Liver (tissue), 9 donors: ENCODE measurements around the gene SF3B3. TPM values are rescaled to one million over a fixed set of nuclear protein-coding genes. Genes with fewer than 3 reads are reported as not detected.
A peak's percentile ranks its signal among the peaks of the same experiment; 100 is the strongest.

ENCODE experiments used
- DNase-seq: peaks from one replicate; pipeline ENCODE4 v3.0.0-alpha.2; 2017; ENCODE audit warnings: low spot score
- H3K27ac ChIP-seq, 2 donors: one replicate each; pipeline ENCODE4 v1.7.0; 2013; ENCODE audit warnings: inconsistent platforms in 2 of 2, low read length in 2 of 2, control low read depth in 1 of 2, low read depth in 1 of 2, mild to moderate bottlenecking in 1 of 2
- H3K27me3 ChIP-seq, 4 donors: one replicate each; pipeline versions ENCODE4 v1.6.1 to v1.7.0; 2013; ENCODE audit warnings: low read length in 3 of 4, inconsistent platforms in 1 of 4, mild to moderate bottlenecking in 1 of 4, moderate library complexity in 1 of 4; ENCODE audit not compliant: control insufficient read depth in 4 of 4, insufficient read depth in 4 of 4
- H3K36me3 ChIP-seq, 4 donors: one replicate each; pipeline versions ENCODE4 v1.6.1 to v1.7.0; 2013; ENCODE audit warnings: low read length in 3 of 4, mild to moderate bottlenecking in 3 of 4, low read depth in 1 of 4, moderate library complexity in 1 of 4; ENCODE audit not compliant: control insufficient read depth in 4 of 4, insufficient read depth in 3 of 4
- H3K4me1 ChIP-seq, 4 donors: one replicate each; pipeline versions ENCODE4 v1.6.1 to v1.7.0; 2013; ENCODE audit warnings: low read length in 3 of 4, mild to moderate bottlenecking in 3 of 4, moderate library complexity in 1 of 4; ENCODE audit not compliant: control insufficient read depth in 4 of 4, insufficient read depth in 4 of 4
- H3K4me3 ChIP-seq, 3 donors: one replicate each; pipeline versions ENCODE4 v1.6.1 to v1.7.0; 2013; ENCODE audit warnings: low read length in 3 of 3, control low read depth in 1 of 3, low read depth in 1 of 3, mild to moderate bottlenecking in 1 of 3
- H3K9ac ChIP-seq, 2 donors: one replicate each; pipeline ENCODE4 v1.7.0; 2013; ENCODE audit warnings: low read length in 2 of 2, mild to moderate bottlenecking in 2 of 2, moderate library complexity in 2 of 2, control low read depth in 1 of 2, low read depth in 1 of 2
- H3K9me3 ChIP-seq, 4 donors: one replicate each; pipeline versions ENCODE4 v1.6.1 to v1.7.0; 2013; ENCODE audit warnings: low read length in 3 of 4; ENCODE audit not compliant: control insufficient read depth in 4 of 4
- ATF3 ChIP-seq: IDR thresholded peaks from 2 replicates; pipeline ENCODE4 v1.6.1; 2016; ENCODE audit warnings: antibody characterized with exemption
- CTCF ChIP-seq: fragments of 150-350 bp; IDR thresholded peaks from 2 replicates; pipeline ENCODE4 v1.5.1; 2017; ENCODE audit warnings: improper control_type of control experiment, low read depth, low read length; ENCODE audit not compliant: missing input control
- EGR1 ChIP-seq, 2 donors: IDR thresholded peaks; 2 replicates each; pipeline ENCODE4 v1.6.1; 2016 to 2018; ENCODE audit warnings: antibody characterized with exemption in 2 of 2, low read depth in 2 of 2
- FOXA1 ChIP-seq: IDR thresholded peaks from 2 replicates; pipeline ENCODE4 v1.6.1; 2016; ENCODE audit warnings: antibody characterized with exemption
- FOXA2 ChIP-seq: IDR thresholded peaks from 2 replicates; pipeline ENCODE4 v1.6.1; 2016; ENCODE audit warnings: antibody characterized with exemption
- GABPA ChIP-seq, 2 donors: IDR thresholded peaks in 1 of 2; conservative IDR thresholded peaks in 1 of 2; 2 replicates each; pipeline ENCODE4 v1.6.1; 2016; ENCODE audit warnings: antibody characterized with exemption in 2 of 2, mild to moderate bottlenecking in 1 of 2, moderate library complexity in 1 of 2
- HNF4A ChIP-seq, 2 donors: conservative IDR thresholded peaks; 2 replicates each; pipeline ENCODE4 v1.6.1; 2016; ENCODE audit warnings: antibody characterized with exemption in 2 of 2, mild to moderate bottlenecking in 2 of 2
- HNF4G ChIP-seq: IDR thresholded peaks from 2 replicates; pipeline ENCODE4 v1.6.1; 2016; ENCODE audit warnings: antibody characterized with exemption
- JUND ChIP-seq, 2 donors: IDR thresholded peaks; 2 replicates each; pipeline ENCODE4 v1.6.1; 2016; ENCODE audit warnings: antibody characterized with exemption in 2 of 2
- MAX ChIP-seq: IDR thresholded peaks from 2 replicates; pipeline ENCODE4 v1.6.1; 2016; ENCODE audit warnings: antibody characterized with exemption
- RAD21 ChIP-seq, 2 donors: IDR thresholded peaks; 2 replicates each; pipeline ENCODE4 v1.6.1; 2016; ENCODE audit warnings: antibody characterized with exemption in 2 of 2, mild to moderate bottlenecking in 2 of 2
- REST ChIP-seq: IDR thresholded peaks from 2 replicates; pipeline ENCODE4 v1.6.1; 2016; ENCODE audit warnings: antibody characterized with exemption, mild to moderate bottlenecking
- RXRA ChIP-seq, 2 donors: IDR thresholded peaks; 2 replicates each; pipeline ENCODE4 v1.6.1; 2017 to 2018; ENCODE audit warnings: antibody characterized with exemption in 2 of 2, mild to moderate bottlenecking in 1 of 2
- SP1 ChIP-seq: IDR thresholded peaks from 2 replicates; pipeline ENCODE4 v1.6.1; 2018; ENCODE audit warnings: antibody characterized with exemption, mild to moderate bottlenecking
- TAF1 ChIP-seq: conservative IDR thresholded peaks from 2 replicates; pipeline ENCODE4 v1.6.1; 2016; ENCODE audit warnings: antibody characterized with exemption, mild to moderate bottlenecking
- YY1 ChIP-seq: IDR thresholded peaks from 2 replicates; pipeline ENCODE4 v1.6.1; 2016; ENCODE audit warnings: antibody characterized with exemption, mild to moderate bottlenecking
- ZBTB33 ChIP-seq: IDR thresholded peaks from 2 replicates; pipeline ENCODE4 v1.6.1; 2016; ENCODE audit warnings: antibody characterized with exemption
- WGBS: extraction: QIAGEN DNeasy Blood & Tissue Kit; methylation state at CpG from one replicate; pipeline ENCODE4 v1.1.7; 2013; 5-methylcytosine and 5-hydroxymethylcytosine counted together
- polyA plus RNA-seq, 2 donors: library from polyadenylated mRNA; stranded (reverse) in 1 of 2; unstranded in 1 of 2; fragments of 200-250 nt in 1 of 2; fragments of >200 nt in 1 of 2; fragmentation: Nextera tagmentation in 1 of 2; extraction: Ambion mirVana in 1 of 2; gene quantifications; one replicate each; pipeline versions ENCODE4 v1.2.1 to v1.2.3, GENCODE V29; 2013 to 2015
- total RNA-seq, 2 donors: library from RNA; depleted of rRNA; stranded (reverse); fragments of >200 nt; gene quantifications; one replicate each; pipeline ENCODE4 v1.2.3, GENCODE V29; 2014
- donor health status: healthy.
- donor health status: healthy.
- donor health status: healthy.
- donor health status: healthy.
- donor health status: healthy.

SF3B3 gene
- total and polyA plus RNA-seq, 4 donors, result 38.9 to 77.8 (median 53.2) TPM

GRCh38 chr16:70579248-70579647 is 55.6 kb downstream of the SF3B3 start:
- WGBS, result 88% methylated on average over 5 of the region's 5 CpGs
- H3K9ac ChIP-seq, result no peak overlapping the region
- DNase-seq, result no peak
- H3K36me3 ChIP-seq, result no peaks in the 10 kb centered on the region
- no peaks in the 10 kb centered on the region for H3K9me3 ChIP-seq
- H3K27me3 ChIP-seq, result no peaks in the 10 kb centered on the region
- H3K27ac ChIP-seq, result no peak overlapping the region
- TF ChIP-seq MAX (no peak), HNF4A (conservative IDR thresholded peaks at IDR 0.05) (no peak), CTCF (no peak), RAD21 (IDR thresholded peaks at IDR 0.05) (no peak), HNF4G (no peak), EGR1 (IDR thresholded peaks at IDR 0.05; ENCODE audit: low read depth in 2 of 2) (no peak), RXRA (IDR thresholded peaks at IDR 0.05) (no peak), JUND (IDR thresholded peaks at IDR 0.05) (no peak), GABPA (IDR thresholded peaks at IDR 0.05 in 1 of 2, conservative IDR thresholded peaks at IDR 0.05 in 1 of 2) (no peak), YY1 (no peak), FOXA2 (no peak), REST (no peak)
- H3K4me1 ChIP-seq, result peaks cover 0 to 5% (median 3%) of the 10 kb centered on the region in 4 donors
- H3K4me3 ChIP-seq, result no peak overlapping the region

GRCh38 chr16:70579648-70580630 is 56.3 kb downstream of the SF3B3 start:
- 71% methylated on average over 21 of the region's 21 CpGs for WGBS
- TF ChIP-seq SP1 (no peak), ZBTB33 (no peak), RAD21 (IDR thresholded peaks at IDR 0.05) (no peak), MAX (no peak), YY1 (no peak), GABPA (IDR thresholded peaks at IDR 0.05 in 1 of 2, conservative IDR thresholded peaks at IDR 0.05 in 1 of 2) (no peak), CTCF (no peak), RXRA (IDR thresholded peaks at IDR 0.05) (no peak), ATF3 (no peak), HNF4A (conservative IDR thresholded peaks at IDR 0.05) (no peak), EGR1 (IDR thresholded peaks at IDR 0.05; ENCODE audit: low read depth in 2 of 2) (no peak), JUND (IDR thresholded peaks at IDR 0.05) (no peak), FOXA1 (no peak), HNF4G (no peak), TAF1 (no peak)
- H3K9me3 ChIP-seq, result no peaks in the 10 kb centered on the region
- H3K4me3 ChIP-seq, result no peak overlapping the region
- peak overlapping the region; percentile 9 to 25 for H3K27ac ChIP-seq
- DNase-seq, result no peak
- H3K27me3 ChIP-seq, result no peaks in the 10 kb centered on the region
- H3K4me1 ChIP-seq, result peaks cover 0 to 5% (median 3%) of the 10 kb centered on the region in 4 donors
- H3K36me3 ChIP-seq, result no peaks in the 10 kb centered on the region
- no peak overlapping the region for H3K9ac ChIP-seq
